ENCODE data around the gene LARP1B.

The LARP1B gene

GRCh38 chr4:128176643-128177042 lies 115.5 kb downstream of the LARP1B start:
- peaks cover 7% of the 10 kb centered on the region for H3K36me3 ChIP-seq (replicated peaks; ENCODE audit: low read depth, low read length)
- no peaks in the 10 kb centered on the region for H3K9me3 ChIP-seq (ENCODE audit: insufficient read depth, low read length)
- no peak overlapping the region for H3K4me2 ChIP-seq (ENCODE audit: low read length)
- peaks cover 11% of the 10 kb centered on the region for H3K4me1 ChIP-seq (ENCODE audit: low read length)
- H2AFZ ChIP-seq (ENCODE audit: low read depth, low read length), result no peak overlapping the region
- no peak for TF ChIP-seq EZH2phosphoT487 (IDR thresholded peaks at IDR 0.05; ENCODE audit: low read depth)
- TF ChIP-seq, protein P1, sequence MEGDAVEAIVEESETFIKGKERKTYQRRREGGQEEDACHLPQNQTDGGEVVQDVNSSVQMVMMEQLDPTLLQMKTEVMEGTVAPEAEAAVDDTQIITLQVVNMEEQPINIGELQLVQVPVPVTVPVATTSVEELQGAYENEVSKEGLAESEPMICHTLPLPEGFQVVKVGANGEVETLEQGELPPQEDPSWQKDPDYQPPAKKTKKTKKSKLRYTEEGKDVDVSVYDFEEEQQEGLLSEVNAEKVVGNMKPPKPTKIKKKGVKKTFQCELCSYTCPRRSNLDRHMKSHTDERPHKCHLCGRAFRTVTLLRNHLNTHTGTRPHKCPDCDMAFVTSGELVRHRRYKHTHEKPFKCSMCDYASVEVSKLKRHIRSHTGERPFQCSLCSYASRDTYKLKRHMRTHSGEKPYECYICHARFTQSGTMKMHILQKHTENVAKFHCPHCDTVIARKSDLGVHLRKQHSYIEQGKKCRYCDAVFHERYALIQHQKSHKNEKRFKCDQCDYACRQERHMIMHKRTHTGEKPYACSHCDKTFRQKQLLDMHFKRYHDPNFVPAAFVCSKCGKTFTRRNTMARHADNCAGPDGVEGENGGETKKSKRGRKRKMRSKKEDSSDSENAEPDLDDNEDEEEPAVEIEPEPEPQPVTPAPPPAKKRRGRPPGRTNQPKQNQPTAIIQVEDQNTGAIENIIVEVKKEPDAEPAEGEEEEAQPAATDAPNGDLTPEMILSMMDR (IDR thresholded peaks at IDR 0.05; ENCODE audit: low read depth, low read length), result no peak
- no peak overlapping the region for H3K9ac ChIP-seq (ENCODE audit: low read length)
- H3K27ac ChIP-seq (ENCODE audit: low read length), result no peak overlapping the region
- H3K4me3 ChIP-seq (ENCODE audit: low read length), result peak overlapping the region; percentile 13; the same call in 1 of the 2 replicates
- H3K27me3 ChIP-seq (ENCODE audit: low read depth, low read length), result no peaks in the 10 kb centered on the region
- no peaks in the 10 kb centered on the region for H3K79me2 ChIP-seq (ENCODE audit: low read length)
- H4K20me1 ChIP-seq (ENCODE audit: insufficient read depth, low read length), result no peaks in the 10 kb centered on the region

- no peaks in the 10 kb centered on the region for H3K27me3 ChIP-seq (ENCODE audit: low read depth, low read length)
- H3K79me2 ChIP-seq (ENCODE audit: low read length), result no peaks in the 10 kb centered on the region
- peaks cover 7% of the 10 kb centered on the region for H3K36me3 ChIP-seq (replicated peaks; ENCODE audit: low read depth, low read length)
- H3K4me2 ChIP-seq (ENCODE audit: low read length), result peak overlapping the region; percentile 45
- no peak overlapping the region for H3K9ac ChIP-seq (ENCODE audit: low read length)
- no peak overlapping the region for H3K27ac ChIP-seq (ENCODE audit: low read length)
- H3K4me3 ChIP-seq (ENCODE audit: low read length), result no peak overlapping the region
- no peaks in the 10 kb centered on the region for H3K9me3 ChIP-seq (ENCODE audit: insufficient read depth, low read length)
- no peak for TF ChIP-seq EZH2phosphoT487 (IDR thresholded peaks at IDR 0.05; ENCODE audit: low read depth)
- TF ChIP-seq, protein P1 (IDR thresholded peaks at IDR 0.05; ENCODE audit: low read depth, low read length), result no peak
- peaks cover 11% of the 10 kb centered on the region for H3K4me1 ChIP-seq (ENCODE audit: low read length)
- H2AFZ ChIP-seq (ENCODE audit: low read depth, low read length), result no peak overlapping the region
- no peaks in the 10 kb centered on the region for H4K20me1 ChIP-seq (ENCODE audit: insufficient read depth, low read length)
Observed at GRCh38 chr4:128177498-128177897, 116.4 kb downstream of the LARP1B start.

- Histone ChIP-seq H3K9me3 (ENCODE audit: insufficient read depth, low read length) (no peaks in the 10 kb centered on the region), H3K4me3 (ENCODE audit: low read length) (no peak overlapping the region), H3K27me3 (ENCODE audit: low read depth, low read length) (no peaks in the 10 kb centered on the region), H3K27ac (ENCODE audit: low read length) (no peak overlapping the region), H3K9ac (ENCODE audit: low read length) (no peak overlapping the region), H3K36me3 (replicated peaks; ENCODE audit: low read depth, low read length) (peaks cover 18% of the 10 kb centered on the region), H3K79me2 (ENCODE audit: low read length) (no peaks in the 10 kb centered on the region), H2AFZ (ENCODE audit: low read depth, low read length) (no peak overlapping the region), H3K4me1 (ENCODE audit: low read length) (peaks cover 6% of the 10 kb centered on the region), H3K4me2 (ENCODE audit: low read length) (no peak overlapping the region), H4K20me1 (ENCODE audit: insufficient read depth, low read length) (no peaks in the 10 kb centered on the region)
- TF ChIP-seq EZH2phosphoT487 (IDR thresholded peaks at IDR 0.05; ENCODE audit: low read depth), result no peak
- TF ChIP-seq, protein P1 (IDR thresholded peaks at IDR 0.05; ENCODE audit: low read depth, low read length), result no peak
Observed at GRCh38 chr4:128186623-128187022, 125.5 kb downstream of the LARP1B start.

DNA sequence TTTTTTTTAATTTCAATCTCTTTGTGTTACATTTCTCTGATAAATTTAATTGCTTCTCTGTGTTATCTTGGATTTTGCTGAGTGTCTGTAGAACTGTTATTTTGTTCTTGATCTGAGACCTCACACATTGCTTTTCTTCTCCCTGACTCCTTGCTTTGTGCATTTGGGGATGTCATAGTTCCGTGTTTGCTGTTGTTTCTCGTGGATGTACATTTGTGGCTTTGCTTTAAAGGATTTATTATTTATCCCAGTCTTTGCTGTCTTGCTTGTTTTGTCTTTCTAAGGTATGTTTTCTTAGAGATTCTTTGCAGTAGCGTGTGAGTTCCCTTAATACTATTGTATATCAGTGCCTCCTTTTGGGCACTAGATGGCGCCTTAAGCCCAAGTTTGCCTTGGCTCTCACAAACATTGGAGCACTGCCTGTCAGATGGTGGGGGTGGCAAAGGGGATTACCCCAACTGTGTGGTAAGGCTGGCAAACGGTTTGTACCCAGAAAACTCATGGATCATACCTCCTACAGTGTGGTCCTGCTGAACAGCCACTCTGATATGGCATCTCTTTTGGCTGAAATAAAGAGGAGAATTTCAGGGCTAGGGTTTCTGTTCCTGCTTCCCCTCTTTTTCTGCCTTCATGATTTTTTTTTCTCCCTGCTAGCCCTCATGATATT lies 130.1 kb downstream of the LARP1B start:
- H4K20me1 ChIP-seq (ENCODE audit: insufficient read depth, low read length), result no peaks in the 10 kb centered on the region
- TF ChIP-seq EZH2phosphoT487 (IDR thresholded peaks at IDR 0.05; ENCODE audit: low read depth), result no peak
- TF ChIP-seq, protein P1 (IDR thresholded peaks at IDR 0.05; ENCODE audit: low read depth, low read length), result peak; percentile 92
- H3K27ac ChIP-seq (ENCODE audit: low read length), result no peak overlapping the region
- no peak overlapping the region for H3K4me3 ChIP-seq (ENCODE audit: low read length)
- peak overlapping the region; percentile 38 for H3K4me2 ChIP-seq (ENCODE audit: low read length)
- H3K36me3 ChIP-seq (replicated peaks; ENCODE audit: low read depth, low read length), result peaks cover 5% of the 10 kb centered on the region
- no peak overlapping the region for H3K9ac ChIP-seq (ENCODE audit: low read length)
- no peaks in the 10 kb centered on the region for H3K27me3 ChIP-seq (ENCODE audit: low read depth, low read length)
- no peaks in the 10 kb centered on the region for H3K79me2 ChIP-seq (ENCODE audit: low read length)
- no peaks in the 10 kb centered on the region for H3K9me3 ChIP-seq (ENCODE audit: insufficient read depth, low read length)
- no peak overlapping the region for H2AFZ ChIP-seq (ENCODE audit: low read depth, low read length)
- peaks cover 8% of the 10 kb centered on the region for H3K4me1 ChIP-seq (ENCODE audit: low read length)

Measured in OCI-LY3 (cell line).